ENCODE measurements around the gene MEGF10.

MEGF10 gene

DNA sequence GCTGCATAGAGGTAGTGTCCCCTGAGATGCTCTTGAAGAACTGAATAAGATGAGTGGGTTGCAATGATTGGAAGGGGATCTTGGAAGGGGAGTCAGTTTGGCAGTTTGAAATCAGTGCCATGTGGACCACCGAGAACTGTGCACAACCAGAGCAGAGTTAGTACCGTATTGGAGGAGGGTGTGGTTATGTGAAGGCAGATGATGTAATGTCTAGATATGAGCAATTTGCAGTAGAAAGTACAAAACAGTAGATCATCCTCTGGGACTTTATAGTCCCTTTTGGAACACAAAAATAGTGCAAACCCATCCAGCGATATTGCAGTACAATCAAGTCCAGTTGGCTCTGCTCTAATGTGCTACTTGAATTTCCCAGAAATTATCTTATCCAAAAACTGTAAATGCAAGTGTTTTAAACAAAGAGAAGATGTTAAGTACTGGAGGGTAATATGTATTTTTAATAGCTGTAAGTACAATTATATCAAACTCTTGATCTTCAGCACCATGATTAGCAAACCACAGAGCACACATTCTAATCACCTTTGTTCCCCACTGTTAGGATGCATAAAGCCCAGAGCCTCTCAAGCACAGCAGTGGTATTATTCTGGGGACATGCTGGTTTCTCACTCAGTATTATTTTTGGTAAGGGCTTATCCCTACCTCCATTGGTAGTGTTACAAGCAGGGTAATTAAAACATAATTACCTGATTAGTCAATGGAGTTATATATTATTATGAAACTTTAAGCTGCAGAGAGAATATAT lies 41.5 kb downstream of the MEGF10 start:
- DNase-seq = no peak

DNA sequence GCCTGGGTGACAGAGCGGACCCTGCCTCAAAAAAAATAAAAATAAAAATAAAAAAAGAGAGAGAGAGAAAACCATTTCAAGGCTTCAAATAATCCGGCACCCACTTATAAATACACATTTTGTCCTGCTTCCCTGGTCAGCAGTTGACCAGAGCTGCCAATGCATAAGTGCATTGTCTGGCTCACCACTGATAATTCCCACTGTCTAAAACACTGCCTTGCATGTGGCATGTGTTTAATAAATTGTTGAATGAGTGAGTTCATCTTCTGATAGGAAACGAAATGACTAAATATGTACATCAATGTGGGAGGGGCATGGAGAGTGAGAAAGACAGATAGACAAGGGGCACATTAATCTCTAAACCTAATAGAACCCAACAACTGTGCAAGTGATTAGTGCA lies 42.9 kb downstream of the MEGF10 start:
- no peak for DNase-seq

DNA sequence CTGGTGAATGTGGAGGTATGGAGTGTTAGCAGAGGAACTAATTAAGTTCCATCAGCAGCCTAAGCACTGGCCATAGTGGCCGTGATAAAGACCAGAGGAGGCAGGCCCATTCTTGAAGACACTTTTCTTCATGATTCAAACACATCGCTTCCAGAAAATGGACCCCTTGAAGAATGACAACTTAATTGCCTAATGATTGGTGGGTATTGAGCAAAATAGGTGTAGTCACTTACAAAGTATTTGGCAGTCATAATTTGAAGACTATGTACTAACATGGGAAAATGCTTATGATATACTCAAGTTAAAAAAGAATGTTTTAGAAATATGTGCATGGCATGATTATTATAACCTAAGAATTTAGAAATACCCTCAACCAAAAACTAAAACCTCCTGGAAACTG lies 44.8 kb downstream of the MEGF10 start:
- DNase-seq = no peak

DNA sequence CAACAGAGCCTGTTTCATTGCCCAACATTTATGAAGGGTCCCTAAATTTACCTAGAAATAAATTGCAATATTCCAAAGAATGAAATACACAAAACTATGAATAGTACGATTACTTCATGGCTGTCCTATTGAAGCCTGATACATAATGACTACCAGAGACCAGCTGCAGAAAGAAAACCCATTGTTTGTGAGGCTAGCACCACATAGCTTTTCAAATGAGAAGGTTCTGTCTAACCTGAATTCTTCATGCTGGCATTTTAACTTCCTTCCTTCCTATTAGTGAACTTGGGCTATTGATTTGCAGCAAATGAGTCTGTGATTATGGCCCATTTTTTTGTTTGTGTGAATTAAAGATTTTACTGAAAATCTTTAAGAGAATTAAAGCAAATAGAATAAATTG lies 47.3 kb downstream of the MEGF10 start:
- DNase-seq = no peak

DNA sequence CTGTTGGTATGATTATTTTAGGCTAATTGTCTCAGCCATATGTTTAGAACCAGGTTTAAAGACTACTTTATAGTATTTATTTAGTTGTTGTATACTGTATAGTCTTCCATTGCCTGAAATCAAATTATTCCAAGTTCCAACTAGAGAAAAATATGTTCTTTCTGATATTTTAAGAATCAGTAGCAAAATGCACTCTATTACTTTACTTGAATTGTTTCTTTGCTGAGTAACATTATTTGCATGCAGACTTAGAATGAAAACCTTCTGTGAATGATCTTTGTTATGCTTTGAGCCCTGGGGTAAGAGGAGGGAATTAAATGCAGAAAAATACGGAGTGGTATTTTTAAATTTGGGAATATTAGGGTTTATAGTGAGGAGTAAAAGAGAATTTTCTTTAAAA lies 47.9 kb downstream of the MEGF10 start:
- no peak for DNase-seq

DNA sequence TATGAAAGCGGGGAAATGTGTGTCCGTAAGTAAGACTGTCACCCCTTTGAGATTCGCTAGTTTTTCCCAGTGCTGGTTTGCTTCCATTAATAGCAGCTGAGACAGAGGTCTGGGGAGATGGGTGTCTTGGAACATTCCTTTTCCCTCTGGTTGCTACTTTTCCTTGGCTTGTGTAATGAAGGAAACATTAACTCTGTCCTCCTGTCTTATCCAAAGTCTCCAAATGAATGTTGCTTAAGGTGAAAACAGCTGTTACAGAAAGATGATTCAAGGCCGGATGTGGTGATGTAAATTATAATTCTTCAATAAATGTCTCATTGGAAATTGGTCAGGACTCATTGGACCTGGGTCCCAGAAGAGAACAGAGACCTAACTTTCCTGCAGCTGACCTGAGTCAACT lies 50.0 kb downstream of the MEGF10 start:
- DNase-seq = no peak

DNA sequence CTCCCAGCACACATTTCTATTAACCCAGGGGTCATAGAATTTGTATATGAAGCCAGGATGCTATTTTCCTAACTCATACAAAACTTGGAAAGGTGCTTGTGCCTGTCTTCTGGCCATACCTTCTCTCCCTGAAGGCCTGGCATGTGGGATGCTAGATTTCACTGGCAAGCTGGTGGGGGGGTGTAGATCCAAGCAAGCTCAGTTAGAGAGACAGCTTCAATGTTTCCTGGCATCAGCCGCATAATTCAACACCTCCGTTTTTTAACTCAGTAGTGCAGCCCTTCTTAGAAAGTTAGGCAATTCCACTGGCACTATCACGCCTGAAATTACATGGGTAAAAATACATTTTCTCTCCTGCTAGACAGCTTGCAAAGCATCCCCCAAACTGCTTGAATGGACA lies 51.8 kb downstream of the MEGF10 start:
- DNase-seq = no peak

DNA sequence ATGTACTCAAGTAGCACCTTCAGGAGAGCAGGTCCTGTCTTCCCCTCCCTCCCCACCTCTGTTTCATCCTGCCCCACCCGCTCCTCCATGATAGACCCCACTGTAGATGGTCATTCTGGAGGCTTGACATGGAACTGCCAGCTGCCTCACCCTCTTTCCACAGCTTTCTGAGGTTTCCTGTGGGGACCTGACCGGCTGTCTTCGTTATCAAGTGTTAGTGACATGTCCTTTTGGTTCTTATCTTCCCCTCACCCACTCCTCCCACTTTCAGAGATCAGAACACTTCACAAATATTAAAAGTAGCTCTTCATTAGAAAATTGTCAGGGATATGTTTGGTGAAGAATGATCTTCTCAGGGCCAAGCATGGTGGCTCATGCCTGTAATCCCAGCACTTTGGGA lies 52.7 kb downstream of the MEGF10 start:
- no peak for DNase-seq

DNA sequence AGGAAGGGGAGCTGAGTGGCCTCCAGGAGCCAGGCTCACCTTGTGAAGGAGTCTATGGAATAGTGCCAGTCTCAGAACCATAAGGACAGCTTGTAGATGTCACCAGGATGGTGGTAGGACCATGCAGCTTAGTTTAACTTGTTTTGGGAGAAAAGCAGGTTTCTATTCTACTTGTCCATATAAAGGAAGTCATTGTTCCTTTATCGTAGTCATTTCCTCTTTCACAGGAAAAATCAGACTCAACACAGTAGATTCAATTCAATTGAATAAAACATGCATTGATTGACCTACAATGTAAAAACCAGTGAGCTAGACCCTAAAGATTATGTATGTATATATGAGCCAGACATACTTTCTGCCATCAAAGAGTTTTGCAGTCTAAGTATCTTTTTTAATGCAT lies 53.3 kb downstream of the MEGF10 start:
- no peak for DNase-seq

DNA sequence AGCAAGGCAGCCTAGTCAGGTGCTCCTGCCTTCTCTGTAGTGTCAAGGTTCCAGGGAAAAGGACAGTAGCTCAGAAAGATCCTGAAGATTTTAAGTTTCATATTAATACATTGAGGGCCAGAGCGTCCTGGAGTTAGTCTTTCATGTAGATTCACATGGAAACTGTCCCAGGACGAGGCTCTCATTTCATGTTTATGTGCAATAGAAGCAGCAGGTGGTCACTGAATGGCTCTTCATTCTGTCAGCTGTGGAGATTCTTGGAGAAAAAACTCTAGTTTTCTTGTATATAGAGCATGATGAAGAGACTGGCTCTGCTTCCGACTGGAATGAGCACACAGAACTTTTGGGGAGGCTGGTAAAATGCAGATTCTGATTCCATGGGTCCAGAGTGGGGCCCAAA lies 54.3 kb downstream of the MEGF10 start:
- no peak for DNase-seq

DNA sequence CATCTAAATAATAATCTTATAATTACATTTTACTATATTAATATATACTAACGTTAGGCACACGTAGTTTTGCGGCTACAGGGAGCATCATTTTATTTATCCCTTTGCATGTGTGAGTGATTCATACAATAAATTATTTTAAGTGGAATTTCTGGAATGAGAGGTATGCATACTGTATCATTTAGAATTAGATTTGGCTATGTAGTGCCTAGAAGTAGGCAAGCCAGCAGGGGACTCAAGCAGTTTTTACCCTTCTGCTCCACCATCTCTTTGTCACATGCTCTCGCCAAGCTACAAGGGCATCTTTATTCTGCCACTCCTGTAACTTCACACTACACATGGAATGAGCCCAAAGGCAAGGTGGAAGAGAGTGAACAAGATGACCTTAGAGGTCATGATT lies 60.8 kb downstream of the MEGF10 start:
- no peak for DNase-seq

DNA sequence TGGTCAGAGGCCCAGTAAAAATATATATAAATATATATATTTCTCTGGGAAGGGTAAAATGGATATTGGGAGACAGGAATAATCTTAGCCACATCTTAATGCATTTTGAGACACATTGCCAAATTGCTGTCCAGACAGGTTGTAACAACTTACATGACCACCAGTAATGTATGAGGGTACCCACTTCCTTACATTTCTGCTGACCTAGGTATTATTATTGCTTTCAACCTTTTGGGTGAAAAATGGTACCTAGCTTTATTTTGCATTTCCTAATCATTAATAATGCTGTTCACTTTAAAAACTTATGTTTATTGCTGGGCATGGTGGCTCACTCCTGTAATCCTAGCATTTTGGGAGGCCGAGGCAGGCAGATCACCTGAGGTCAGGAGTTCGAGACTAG lies 61.5 kb downstream of the MEGF10 start:
- no peak for DNase-seq

DNA sequence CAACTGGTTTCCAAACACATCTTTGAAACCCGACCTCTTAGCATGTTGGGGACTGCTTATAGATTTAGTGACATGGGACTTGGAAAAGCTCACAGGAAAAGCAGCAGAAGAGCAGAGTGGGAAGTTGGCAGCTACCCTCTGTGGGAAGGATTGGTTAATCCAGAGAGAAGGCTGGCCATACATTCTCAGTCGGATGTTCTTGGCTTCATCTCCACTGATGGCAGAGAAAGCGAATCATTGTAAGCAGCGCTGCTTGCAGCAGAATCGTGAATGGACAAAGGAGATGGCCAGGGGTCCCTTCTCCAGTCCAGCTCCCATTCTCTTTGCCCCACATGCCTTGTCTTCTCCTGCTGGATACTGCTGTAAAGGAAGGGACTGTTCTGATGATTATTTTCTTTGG lies 62.7 kb downstream of the MEGF10 start:
- peak; percentile 43 for DNase-seq

DNA sequence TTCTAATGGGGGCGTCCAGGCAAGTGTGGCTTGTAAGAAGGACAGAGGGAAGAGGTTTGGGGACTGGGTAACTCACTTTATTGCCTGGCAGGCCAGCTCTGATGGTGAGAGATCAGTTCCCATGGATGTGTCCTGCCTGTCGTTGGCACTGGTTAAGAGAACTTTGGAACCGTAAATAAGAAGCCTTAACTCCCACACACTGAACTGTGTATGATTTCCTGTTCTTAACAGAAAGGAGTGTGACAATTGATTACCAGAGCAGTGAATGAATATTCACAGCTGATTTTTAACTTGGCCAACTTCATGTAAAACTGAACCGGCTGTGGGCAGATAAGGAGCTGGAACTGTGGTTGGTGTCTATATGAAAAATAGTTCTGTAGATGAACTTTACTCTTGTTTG lies 63.2 kb downstream of the MEGF10 start:
- DNase-seq = no peak

DNA sequence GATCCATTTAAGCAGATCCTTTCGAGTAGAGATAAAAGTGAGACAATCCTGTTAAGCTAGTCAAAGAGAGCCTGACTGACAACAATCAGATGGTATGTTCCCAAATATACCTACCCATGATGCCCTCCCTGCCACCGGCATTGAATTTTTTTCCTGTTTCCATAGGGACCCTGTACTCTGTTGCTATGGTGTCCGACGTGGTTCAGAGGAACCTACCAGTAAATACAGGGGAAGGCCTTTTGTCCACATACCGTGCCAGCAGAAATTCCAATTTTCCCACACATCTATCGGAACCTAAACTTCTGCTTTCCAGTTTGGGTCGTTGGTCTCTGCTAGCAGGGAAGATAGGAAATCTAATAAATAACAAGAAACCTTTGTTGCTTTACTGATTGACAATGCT lies 64.7 kb downstream of the MEGF10 start:
- DNase-seq = no peak

DNA sequence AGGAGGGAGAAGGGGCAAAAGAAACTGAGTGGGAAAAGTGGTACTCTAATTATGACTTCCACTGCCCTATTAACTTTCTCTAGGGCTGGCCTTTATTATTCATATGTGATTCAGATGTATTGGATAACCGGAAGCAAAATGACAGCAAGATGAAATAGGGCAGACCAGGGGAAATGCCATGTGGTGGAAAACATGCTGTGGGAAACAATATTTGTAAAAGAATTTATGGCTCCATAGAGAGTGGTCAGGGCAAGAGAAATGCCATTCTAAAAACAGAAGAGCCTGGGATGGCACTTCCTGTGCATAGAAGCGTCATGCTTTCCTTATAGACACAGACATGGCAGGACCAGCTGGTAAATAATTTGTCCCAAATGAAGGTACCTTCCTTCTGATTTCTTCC lies 67.7 kb downstream of the MEGF10 start:
- no peak for DNase-seq

DNA sequence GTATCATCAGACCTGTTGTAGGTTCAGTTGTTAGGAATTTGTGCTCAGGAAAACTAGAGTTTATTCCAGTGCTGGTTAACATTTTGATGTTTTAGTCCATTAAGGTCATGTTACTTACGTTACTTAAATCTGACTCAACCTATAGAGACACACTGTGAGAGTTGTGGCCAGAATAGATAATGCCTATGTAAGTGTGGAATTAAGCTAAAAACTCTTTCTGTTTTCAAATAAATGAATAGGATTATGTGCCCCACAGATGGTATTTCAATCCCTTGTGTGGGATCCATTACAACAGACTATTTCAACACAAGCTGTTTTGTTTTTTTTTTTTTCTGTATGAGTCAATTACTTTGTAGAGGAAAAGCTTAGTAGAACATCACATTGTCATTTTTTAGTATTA lies 68.1 kb downstream of the MEGF10 start:
- DNase-seq = no peak

DNA sequence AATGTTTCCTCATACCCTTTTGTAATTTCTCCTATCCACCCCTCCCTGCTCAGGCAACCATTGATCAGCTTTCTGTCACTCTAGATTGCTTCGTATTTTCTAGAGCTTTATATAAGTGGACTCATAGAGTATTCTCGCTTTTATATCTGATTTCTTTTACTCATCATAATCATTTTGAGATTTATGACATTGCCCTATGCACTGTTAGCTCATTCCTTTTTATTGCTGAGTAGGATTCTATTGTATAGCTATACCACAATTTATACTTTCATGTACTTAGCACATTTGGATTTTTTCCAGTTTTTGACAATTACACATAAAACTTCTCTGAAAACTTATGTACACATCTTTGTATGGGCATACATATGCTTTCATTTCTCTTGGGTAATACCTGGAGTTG lies 68.9 kb downstream of the MEGF10 start:
- DNase-seq = no peak

DNA sequence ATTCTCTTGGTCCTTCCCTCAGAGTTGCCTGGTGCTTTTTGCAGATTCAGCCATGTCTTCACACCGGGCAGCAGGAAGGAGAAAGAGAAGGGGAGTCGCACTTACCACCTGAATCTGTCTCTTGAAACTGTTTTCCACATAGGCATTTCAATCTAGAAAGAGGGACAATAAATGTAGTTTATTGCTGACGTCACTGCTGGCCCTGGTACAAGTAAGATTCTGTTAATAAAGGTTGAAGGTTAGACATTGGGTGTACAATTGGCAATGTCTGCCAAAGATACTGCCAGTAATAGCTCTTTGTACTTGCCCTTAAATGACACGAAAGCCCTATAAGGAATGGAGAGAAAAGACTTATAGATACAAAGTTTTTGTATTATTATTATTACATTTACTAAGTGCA lies 72.8 kb downstream of the MEGF10 start:
- DNase-seq = no peak

DNA sequence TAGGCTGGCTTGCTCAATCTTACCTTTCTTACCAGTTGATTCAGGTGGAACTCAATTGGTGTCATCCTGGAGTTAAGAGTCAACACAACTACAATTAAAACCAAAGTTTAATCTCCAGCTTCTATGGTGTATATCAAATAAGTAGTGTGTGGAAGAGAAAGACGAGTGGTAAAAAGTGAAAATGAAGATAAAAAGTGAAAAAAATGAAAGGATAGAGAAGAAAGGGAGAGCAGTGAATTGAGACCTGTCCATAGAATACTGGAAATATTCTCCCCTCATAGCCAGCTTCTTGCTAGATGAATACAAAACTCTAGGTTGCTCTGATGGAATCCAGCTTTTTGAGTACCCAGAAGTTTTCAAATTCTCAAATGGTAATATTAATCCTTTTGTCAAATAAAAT lies 76.4 kb downstream of the MEGF10 start:
- no peak for DNase-seq

DNA sequence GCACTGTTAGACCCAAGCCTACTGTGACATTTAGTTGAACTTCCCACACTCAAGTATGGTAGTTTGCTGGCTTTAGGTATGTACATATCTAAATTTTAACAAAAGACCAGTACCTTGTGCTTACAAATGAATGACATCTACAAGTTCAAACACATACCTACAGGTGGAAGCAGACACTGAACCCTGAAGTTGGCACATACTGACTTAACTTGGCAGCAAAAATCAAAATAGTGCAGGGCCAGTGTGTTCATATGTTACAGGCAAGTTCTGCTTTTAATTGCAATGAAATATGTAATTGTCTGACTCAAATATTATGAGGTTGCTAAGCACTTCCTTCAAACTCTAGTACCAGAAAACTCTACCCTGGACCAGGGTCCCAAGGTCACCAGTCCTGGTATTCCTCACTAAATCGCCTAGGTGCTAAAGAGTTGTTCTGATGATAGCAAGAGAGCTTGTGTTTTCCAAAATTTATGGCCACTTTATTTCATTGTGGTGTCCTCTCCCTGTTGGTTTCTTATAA lies 77.4 kb downstream of the MEGF10 start:
- DNase-seq = no peak

DNA sequence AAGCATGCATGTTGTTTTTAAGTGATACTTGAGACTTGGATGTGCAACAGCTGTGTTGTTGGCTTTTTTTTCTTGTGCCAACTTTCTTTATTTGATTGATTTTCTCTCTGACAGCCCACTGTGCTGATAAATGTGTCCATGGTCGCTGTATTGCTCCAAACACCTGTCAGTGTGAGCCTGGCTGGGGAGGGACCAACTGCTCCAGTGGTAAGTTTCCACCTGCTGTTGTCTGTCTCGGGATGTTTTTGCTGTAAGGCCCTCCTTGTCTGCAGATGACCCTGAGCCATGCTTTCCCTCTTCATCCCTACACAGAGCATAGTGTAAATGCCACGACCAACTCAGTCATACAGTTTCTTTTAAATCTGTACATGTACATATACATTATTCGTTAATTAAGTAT lies 79.2 kb downstream of the MEGF10 start:
- DNase-seq = peak; percentile 77

DNA sequence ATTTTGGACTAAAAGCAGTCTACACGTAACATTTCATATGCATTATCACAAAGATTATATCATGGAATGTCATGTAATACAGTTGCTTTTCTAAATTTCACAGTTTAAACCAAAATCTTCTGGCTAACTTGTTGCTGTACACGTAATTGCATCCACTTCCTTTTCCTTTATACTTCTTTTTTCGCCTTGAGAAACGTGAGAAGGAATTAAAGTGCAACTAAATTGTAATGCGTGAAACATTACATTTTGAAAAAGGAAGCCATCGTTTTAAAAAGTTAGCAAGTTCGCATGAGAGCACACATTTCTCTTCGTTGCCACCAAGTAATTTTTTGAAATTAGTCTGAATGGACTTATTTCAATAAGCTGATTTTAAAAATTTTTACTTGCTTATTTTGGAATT lies 80.0 kb downstream of the MEGF10 start:
- no peak for DNase-seq

DNA sequence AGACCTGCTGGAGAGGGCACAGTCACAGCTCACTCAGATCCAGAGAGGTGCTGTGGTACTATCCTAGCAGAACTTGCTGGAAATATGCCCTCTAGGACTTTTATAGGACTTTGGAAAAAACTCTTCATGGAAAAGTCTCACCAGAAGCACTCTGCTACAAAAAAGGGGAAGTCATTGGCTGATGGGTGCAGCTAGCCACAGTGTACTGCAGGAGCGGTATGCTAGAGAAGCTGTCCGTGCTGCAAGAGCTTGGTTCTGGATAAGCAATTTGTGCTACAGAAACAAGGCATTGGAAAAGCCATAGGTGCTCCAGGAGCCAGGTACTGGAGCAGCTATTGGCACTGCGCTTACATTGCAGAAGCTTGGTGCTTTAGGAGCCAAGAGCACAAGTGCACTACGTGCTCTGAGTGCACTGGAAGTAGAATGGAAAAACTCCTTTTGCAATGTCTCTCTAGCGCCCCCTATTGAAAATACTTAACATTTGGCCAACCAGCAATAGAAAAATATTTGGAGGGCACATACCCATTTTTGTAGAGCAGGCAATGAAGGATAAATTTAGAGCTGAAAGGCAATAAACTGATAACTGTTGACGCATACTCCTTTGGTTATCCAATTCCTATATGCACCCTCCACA lies 83.4 kb downstream of the MEGF10 start:
- no peak for DNase-seq

DNA sequence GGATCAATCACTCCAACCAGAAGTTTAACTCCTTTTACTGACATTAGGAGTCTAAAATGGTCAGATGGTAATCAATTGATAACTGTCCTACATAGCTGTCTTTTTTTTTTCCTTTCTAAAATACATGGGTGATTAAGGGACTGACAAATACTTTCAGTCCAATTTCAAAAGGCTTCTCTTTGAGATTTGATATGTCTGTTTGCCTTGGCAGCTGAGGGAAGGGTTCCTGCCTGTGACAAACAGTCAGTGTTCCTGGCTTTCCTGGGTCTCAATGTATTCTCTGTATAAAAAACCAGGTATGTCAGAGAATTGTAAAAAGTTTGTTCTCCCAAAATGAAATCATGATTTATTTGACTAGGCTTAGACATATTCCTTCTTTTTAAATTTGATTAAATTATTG lies 84.5 kb downstream of the MEGF10 start:
- no peak for DNase-seq

Measured in femur (tissue), 1 donor.